Measurements from ENCODE around the gene RAB4A. TPM values are rescaled to one million over a fixed set of nuclear protein-coding genes. Genes with fewer than 3 reads are reported as not detected.
"Not testable (repeated sequence)": the region's sequence is repeated elsewhere in the genome, so short reads cannot be mapped to it uniquely, and the experiment has no call there.

RAB4A gene
- total RNA-seq, 2 donors from 2014 or later = 24.5 to 32.8 TPM

- peaks cover 27% of the 10 kb centered on the region for H3K36me3 Mint-ChIP-seq
- DNase-seq (ENCODE audit: low spot score) = no peak
- peaks cover 10 to 18% of the 10 kb centered on the region in 2 donors for H3K4me1 Mint-ChIP-seq (ENCODE audit: low read depth in 2 of 2)
- peak overlapping the region; percentile 20 to 46 for H3K27ac Mint-ChIP-seq
- ATAC-seq = no peak
- no peaks in the 10 kb centered on the region for H3K27me3 Mint-ChIP-seq
- no peaks in the 10 kb centered on the region for H3K9me3 Mint-ChIP-seq
- H3K4me3 Mint-ChIP-seq = no peak overlapping the region
These were observed 32.9 kb downstream of the RAB4A start for GRCh38 chr1:229303855-229304254.

- no peaks in the 10 kb centered on the region for H3K27me3 Mint-ChIP-seq
- H3K4me3 Mint-ChIP-seq = no peak overlapping the region
- ATAC-seq (no peak), DNase-seq (ENCODE audit: low spot score) (no peak)
- peaks cover 13% of the 10 kb centered on the region for H3K36me3 Mint-ChIP-seq
- H3K9me3 Mint-ChIP-seq = no peaks in the 10 kb centered on the region
- no peak overlapping the region for H3K27ac Mint-ChIP-seq
- peaks cover 6 to 9% of the 10 kb centered on the region in 2 donors for H3K4me1 Mint-ChIP-seq (ENCODE audit: low read depth in 2 of 2)
These were observed 34.5 kb downstream of the RAB4A start for GRCh38 chr1:229305392-229305791.

- H3K27me3 Mint-ChIP-seq = no peaks in the 10 kb centered on the region
- H3K27ac Mint-ChIP-seq = no peak overlapping the region
- H3K36me3 Mint-ChIP-seq = peaks cover 11% of the 10 kb centered on the region
- no peaks in the 10 kb centered on the region for H3K9me3 Mint-ChIP-seq
- H3K4me1 Mint-ChIP-seq (ENCODE audit: low read depth in 2 of 2) = peaks cover 0 to 6% of the 10 kb centered on the region in 2 donors
- ATAC-seq (no peak), DNase-seq (ENCODE audit: low spot score) (no peak)
- H3K4me3 Mint-ChIP-seq = no peak overlapping the region
These were observed 38.2 kb downstream of the RAB4A start for GRCh38 chr1:229309074-229309473.

GRCh38 chr1:229309684-229310083 lies 38.8 kb downstream of the RAB4A start:
- no peak for ATAC-seq
- Mint-ChIP-seq H3K36me3 (peaks cover 11% of the 10 kb centered on the region), H3K27ac (no peak overlapping the region), H3K4me3 (no peak overlapping the region), H3K27me3 (no peaks in the 10 kb centered on the region), H3K9me3 (no peaks in the 10 kb centered on the region), H3K4me1 (ENCODE audit: low read depth in 2 of 2) (no peaks in the 10 kb centered on the region)
- no peak for DNase-seq (ENCODE audit: low spot score)

- Mint-ChIP-seq H3K4me1 (ENCODE audit: low read depth in 2 of 2) (no peaks in the 10 kb centered on the region), H3K27me3 (no peaks in the 10 kb centered on the region), H3K4me3 (no peak overlapping the region), H3K9me3 (no peaks in the 10 kb centered on the region), H3K36me3 (peaks cover 11% of the 10 kb centered on the region), H3K27ac (no peak overlapping the region)
- ATAC-seq (no peak), DNase-seq (ENCODE audit: low spot score) (no peak)
These were observed 39.9 kb downstream of the RAB4A start for GRCh38 chr1:229310833-229311232.

- ATAC-seq (no peak), DNase-seq (ENCODE audit: low spot score) (no peak)
- H3K4me3 Mint-ChIP-seq = no peak overlapping the region
- no peaks in the 10 kb centered on the region for H3K9me3 Mint-ChIP-seq
- no peaks in the 10 kb centered on the region for H3K4me1 Mint-ChIP-seq (ENCODE audit: low read depth in 2 of 2)
- peaks cover 2% of the 10 kb centered on the region for H3K36me3 Mint-ChIP-seq
- H3K27me3 Mint-ChIP-seq = no peaks in the 10 kb centered on the region
- H3K27ac Mint-ChIP-seq = no peak overlapping the region
These were observed 45.3 kb downstream of the RAB4A start for GRCh38 chr1:229316166-229316565.

GRCh38 chr1:229318056-229318455 lies 47.1 kb downstream of the RAB4A start:
- Mint-ChIP-seq H3K4me3 (no peak overlapping the region), H3K36me3 (no peaks in the 10 kb centered on the region), H3K27me3 (no peaks in the 10 kb centered on the region), H3K9me3 (no peaks in the 10 kb centered on the region), H3K4me1 (ENCODE audit: low read depth in 2 of 2) (no peaks in the 10 kb centered on the region), H3K27ac (no peak overlapping the region)
- no peak for DNase-seq (ENCODE audit: low spot score)
- no peak for ATAC-seq

- H3K4me3 Mint-ChIP-seq = no peak overlapping the region
- no peaks in the 10 kb centered on the region for H3K9me3 Mint-ChIP-seq
- peaks cover 4% of the 10 kb centered on the region for H3K36me3 Mint-ChIP-seq
- DNase-seq (ENCODE audit: low spot score) = no peak
- no peaks in the 10 kb centered on the region for H3K4me1 Mint-ChIP-seq (ENCODE audit: low read depth in 2 of 2)
- no peak overlapping the region for H3K27ac Mint-ChIP-seq
- no peaks in the 10 kb centered on the region for H3K27me3 Mint-ChIP-seq
- ATAC-seq = no peak
These were observed 48.6 kb downstream of the RAB4A start for GRCh38 chr1:229319487-229319886.

GRCh38 chr1:229323201-229323600 lies 52.3 kb downstream of the RAB4A start:
- Mint-ChIP-seq H3K27me3 (no peaks in the 10 kb centered on the region), H3K36me3 (peaks cover 4% of the 10 kb centered on the region), H3K27ac (no peak overlapping the region), H3K4me3 (no peak overlapping the region), H3K4me1 (ENCODE audit: low read depth in 2 of 2) (peaks cover 15 to 16% of the 10 kb centered on the region in 2 donors), H3K9me3 (no peaks in the 10 kb centered on the region)
- ATAC-seq (no peak), DNase-seq (ENCODE audit: low spot score) (no peak)

GRCh38 chr1:229323885-229324553 lies 53.1 kb downstream of the RAB4A start:
- H3K36me3 Mint-ChIP-seq = peaks cover 6% of the 10 kb centered on the region
- peaks cover 16 to 20% of the 10 kb centered on the region in 2 donors for H3K4me1 Mint-ChIP-seq (ENCODE audit: low read depth in 2 of 2)
- no peaks in the 10 kb centered on the region for H3K9me3 Mint-ChIP-seq
- ATAC-seq (no peak), DNase-seq (ENCODE audit: low spot score) (no peak)
- no peaks in the 10 kb centered on the region for H3K27me3 Mint-ChIP-seq
- H3K4me3 Mint-ChIP-seq = no peak overlapping the region
- H3K27ac Mint-ChIP-seq = peak overlapping the region in 1 of 2 donors; percentile 79

GRCh38 chr1:229325401-229325800 lies 54.5 kb downstream of the RAB4A start:
- Mint-ChIP-seq H3K9me3 (no peaks in the 10 kb centered on the region), H3K4me3 (peak overlapping the region; percentile 74), H3K36me3 (peaks cover 8% of the 10 kb centered on the region), H3K4me1 (ENCODE audit: low read depth in 2 of 2) (peaks cover 19 to 21% of the 10 kb centered on the region in 2 donors), H3K27me3 (no peaks in the 10 kb centered on the region), H3K27ac (peak overlapping the region; percentile 79 to 81)
- ATAC-seq (peak in 1 of 2 donors; percentile 41), DNase-seq (ENCODE audit: low spot score) (no peak)

GRCh38 chr1:229325853-229326487 lies 55.1 kb downstream of the RAB4A start:
- Mint-ChIP-seq H3K4me3 (peak overlapping the region; percentile 74), H3K27me3 (no peaks in the 10 kb centered on the region), H3K4me1 (ENCODE audit: low read depth in 2 of 2) (peaks cover 19 to 21% of the 10 kb centered on the region in 2 donors), H3K9me3 (no peaks in the 10 kb centered on the region), H3K36me3 (peaks cover 8% of the 10 kb centered on the region), H3K27ac (peak overlapping the region; percentile 79 to 81)
- DNase-seq (ENCODE audit: low spot score) (no peak), ATAC-seq (peak in 1 of 2 donors; percentile 61)

- Mint-ChIP-seq H3K27me3 (no peaks in the 10 kb centered on the region), H3K4me1 (ENCODE audit: low read depth in 2 of 2) (peaks cover 19 to 21% of the 10 kb centered on the region in 2 donors), H3K4me3 (peak overlapping the region; percentile 74), H3K36me3 (peaks cover 8% of the 10 kb centered on the region), H3K27ac (peak overlapping the region; percentile 79 to 81), H3K9me3 (no peaks in the 10 kb centered on the region)
- no peak for ATAC-seq
- DNase-seq (ENCODE audit: low spot score) = no peak
These were observed 55.7 kb downstream of the RAB4A start for GRCh38 chr1:229326601-229327000.

GRCh38 chr1:229327765-229328164 lies 56.9 kb downstream of the RAB4A start:
- not testable (repeated sequence) for H3K36me3 Mint-ChIP-seq; H3K27me3 Mint-ChIP-seq; ATAC-seq; DNase-seq (ENCODE audit: low spot score); H3K9me3 Mint-ChIP-seq; H3K4me3 Mint-ChIP-seq; H3K27ac Mint-ChIP-seq
- H3K4me1 Mint-ChIP-seq (ENCODE audit: low read depth in 2 of 2) = peaks cover 19 to 21% of the 10 kb centered on the region in 2 donors
